AG10803 (cell line): ENCODE data around the gene C11orf91.

ENCODE experiments used
- DNase-seq: peaks from one replicate; pipeline ENCODE4 v3.0.0; 2010; ENCODE audit warnings: low read depth
- H3K4me3 ChIP-seq: 2 replicates; pipeline ENCODE4 v1.5.1; 2011; ENCODE audit warnings: mild to moderate bottlenecking, low read length, control low read depth
- CTCF ChIP-seq: conservative IDR thresholded peaks from 2 replicates; pipeline ENCODE4 v1.5.1; 2011; ENCODE audit warnings: mild to moderate bottlenecking, low read length, control low read depth, inconsistent platforms

The C11orf91 gene

GRCh38 chr11:33700063-33700501, 544 bp downstream of the C11orf91 start:
- H3K4me3 ChIP-seq: peak overlapping the region; percentile 71
- no peak for TF ChIP-seq CTCF

GRCh38 chr11:33699515-33700062, 1.0 kb downstream of the C11orf91 start:
- H3K4me3 ChIP-seq: no peak overlapping the region; the same call in 1 of the 2 replicates
- no peak for TF ChIP-seq CTCF
- no peak for DNase-seq

More at GRCh38 chr11:33700063-33700501, 544 bp downstream of the C11orf91 start:
- DNase-seq: no peak

GRCh38 chr11:33698921-33699320, 1.7 kb downstream of the C11orf91 start:
- no peak for DNase-seq
- no peak overlapping the region for H3K4me3 ChIP-seq
- TF ChIP-seq CTCF: no peak

- DNase-seq: no peak
- H3K4me3 ChIP-seq: no peak overlapping the region
- TF ChIP-seq CTCF: no peak
These were observed 2.6 kb downstream of the C11orf91 start for GRCh38 chr11:33697997-33698396.

GRCh38 chr11:33696931-33697638, 3.5 kb downstream of the C11orf91 start:
- TF ChIP-seq CTCF: no peak
- no peak overlapping the region for H3K4me3 ChIP-seq
- DNase-seq: no peak

- H3K4me3 ChIP-seq: no peak overlapping the region
- DNase-seq: no peak
These were observed 4.2 kb downstream of the C11orf91 start for GRCh38 chr11:33696411-33696810.

More at GRCh38 chr11:33696411-33696810, 4.2 kb downstream of the C11orf91 start:
- no peak for TF ChIP-seq CTCF
